MM.1S (cell line): Measurements from ENCODE around the gene AHCYL1.

Source experiments
- CTCF ChIP-seq: fragments of 300-600 bp; sonication (generic); IDR thresholded peaks from 2 replicates; pipeline ENCODE4 v1.5.1; 2016; ENCODE audit warnings: antibody characterized with exemption, low read length, mixed read lengths
- EZH2 ChIP-seq: fragments of 300-600 bp; sonication (generic); optimal IDR thresholded peaks from 2 replicates; pipeline ENCODE3; 2017; ENCODE audit warnings: low read depth, mild to moderate bottlenecking, antibody characterized with exemption, low read length, mixed read lengths

DNA sequence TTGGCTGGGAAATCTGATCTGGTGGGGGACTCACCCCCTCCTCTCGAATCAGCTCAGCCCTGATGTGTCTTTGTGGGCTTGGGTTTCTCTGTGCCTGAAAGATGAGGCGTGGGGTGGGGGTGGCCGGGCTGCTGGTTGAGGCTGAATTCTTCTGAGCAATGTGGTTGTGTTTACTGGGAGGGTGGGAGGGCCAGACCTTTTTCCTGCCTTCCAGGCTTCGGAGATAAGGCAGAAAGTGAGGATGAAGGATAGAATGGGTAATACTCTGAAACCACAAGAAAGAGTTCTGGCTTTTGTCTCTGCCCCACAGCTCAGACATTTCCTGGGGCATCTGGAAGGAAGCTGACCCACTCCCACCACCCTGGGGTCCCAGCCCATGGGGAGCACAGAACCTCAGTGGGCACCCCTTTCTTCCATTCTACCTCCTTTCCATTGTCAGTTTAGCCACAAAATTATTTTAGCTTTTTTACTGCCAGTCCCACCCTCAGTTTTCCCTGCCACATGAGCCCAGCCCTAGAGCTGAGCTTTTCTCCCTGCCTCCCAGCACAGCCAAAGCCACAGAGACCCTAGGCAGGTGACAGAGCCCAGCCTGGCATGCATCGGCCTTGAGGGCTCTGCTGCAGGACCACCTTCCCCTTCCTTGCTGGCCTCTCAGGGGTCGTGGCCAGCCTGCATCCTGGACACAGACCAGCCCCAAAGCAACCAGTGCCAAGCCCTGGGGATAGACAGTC lies 74.7 kb downstream of the AHCYL1 start:
- TF ChIP-seq CTCF (no peak), EZH2 (no peak)
